Fibroblast of lung (primary cell): ENCODE data around the gene IMPDH1. TPM values are rescaled to one million over a fixed set of nuclear protein-coding genes. Genes with fewer than 3 reads are reported as not detected.

ENCODE experiments used
- DNase-seq, 2 donors: peaks; one replicate each; pipeline versions ENCODE4 v3.0.0 to v3.0.0-alpha.2; 2010; ENCODE audit warnings: low read depth in 2 of 2
- H2AFZ ChIP-seq: 2 replicates; pipeline ENCODE4 v1.5.1; 2012; ENCODE audit warnings: low read length, control low read depth, inconsistent platforms
- H3K27ac ChIP-seq: 2 replicates; pipeline ENCODE4 v1.5.1; 2011; ENCODE audit warnings: low read length, control low read depth; ENCODE audit not compliant: insufficient read depth
- H3K27me3 ChIP-seq: 2 replicates; pipeline ENCODE4 v1.5.1; 2011; ENCODE audit warnings: mild to moderate bottlenecking, low read length; ENCODE audit not compliant: control insufficient read depth, insufficient read depth
- H3K36me3 ChIP-seq: 2 replicates; pipeline ENCODE4 v1.5.1; 2011; ENCODE audit warnings: low read length; ENCODE audit not compliant: control insufficient read depth, insufficient read depth
- H3K4me1 ChIP-seq: 2 replicates; pipeline ENCODE4 v1.5.1; 2011; ENCODE audit warnings: low read length; ENCODE audit not compliant: control insufficient read depth, insufficient read depth; ENCODE audit errors: extremely low read depth
- H3K4me2 ChIP-seq: 2 replicates; pipeline ENCODE4 v1.5.1; 2011; ENCODE audit warnings: low read length, control low read depth; ENCODE audit not compliant: insufficient read depth; ENCODE audit errors: extremely low read depth
- H3K4me3 ChIP-seq, 4 experiments: fragments of 200-600 bp in 1 of 4; sonication (generic) in 1 of 4; replicated peaks in 1 of 4; 2 replicates each; pipeline ENCODE4 v1.5.1; 2011 to 2016; ENCODE audit warnings: low read length in 4 of 4, low read depth in 3 of 4, mild to moderate bottlenecking in 3 of 4, control low read depth in 2 of 4, inconsistent platforms in 1 of 4, mixed read lengths in 1 of 4; ENCODE audit not compliant: insufficient read depth in 1 of 4; ENCODE audit errors: control extremely low read depth in 1 of 4
- H3K79me2 ChIP-seq: 2 replicates; pipeline ENCODE4 v1.5.1; 2012; ENCODE audit warnings: mild to moderate bottlenecking, low read length, inconsistent platforms; ENCODE audit not compliant: control insufficient read depth, insufficient read depth
- H3K9ac ChIP-seq: 2 replicates; pipeline ENCODE4 v1.5.1; 2011; ENCODE audit warnings: mild to moderate bottlenecking, low read length, control low read depth; ENCODE audit not compliant: insufficient read depth
- H3K9me3 ChIP-seq: 2 replicates; pipeline ENCODE4 v1.5.1; 2012; ENCODE audit warnings: low read depth, low read length; ENCODE audit not compliant: control insufficient read depth, insufficient read depth
- H4K20me1 ChIP-seq: 2 replicates; pipeline ENCODE4 v1.5.1; 2011; ENCODE audit warnings: low read length; ENCODE audit not compliant: control insufficient read depth, insufficient read depth; ENCODE audit errors: extremely low read depth
- CTCF ChIP-seq, 2 donors: IDR thresholded peaks in 1 of 2; conservative IDR thresholded peaks in 1 of 2; 1 replicate in 1 of 2; 2 replicates in 1 of 2; pipeline ENCODE4 v1.5.1; 2011 to 2012; ENCODE audit warnings: low read length in 2 of 2, control low read depth in 1 of 2, inconsistent platforms in 1 of 2, low read depth in 1 of 2, mild to moderate bottlenecking in 1 of 2
- EZH2 ChIP-seq: IDR thresholded peaks from 2 replicates; pipeline ENCODE4 v1.5.1; 2012; ENCODE audit warnings: low read length, control low read depth, mild to moderate bottlenecking; ENCODE audit errors: missing control alignments
- polyA plus RNA-seq, 2 donors: library from polyadenylated mRNA; depleted of rRNA in 1 of 2; stranded (reverse) in 1 of 2; unstranded in 1 of 2; fragments of >200 nt; gene quantifications; 2 replicates each; pipeline ENCODE4 v1.2.1, GENCODE V29; 2011 to 2012; ENCODE audit warnings: missing spikeins in 1 of 2
- total RNA-seq: library from RNA; depleted of rRNA; stranded (reverse); fragments of >200 nt; gene quantifications from 2 replicates; pipeline ENCODE4 v1.2.1, GENCODE V29; 2014

The IMPDH1 gene
- total and polyA plus RNA-seq, 2 donors (not counting 1 experiment from before 2014, with no cell fraction given) = 30.2 to 56.5 TPM

GRCh38 chr7:128399991-128400390, 9.8 kb downstream of the IMPDH1 start:
- TF ChIP-seq EZH2 = no peak
- TF ChIP-seq CTCF (conservative IDR thresholded peaks at IDR 0.05 in 1 of 2, IDR thresholded peaks at IDR 0.05 in 1 of 2; ENCODE audit: low read depth in 1 of 2, low read length in 2 of 2) = no peak
- no peak for DNase-seq
- no peaks in the 10 kb centered on the region for H3K9me3 ChIP-seq

GRCh38 chr7:128398841-128399135, 11.0 kb downstream of the IMPDH1 start:
- Histone ChIP-seq H3K27ac (no peak overlapping the region), H3K9me3 (no peaks in the 10 kb centered on the region), H3K79me2 (no peaks in the 10 kb centered on the region), H3K27me3 (no peaks in the 10 kb centered on the region), H3K4me3 (no peak overlapping the region), H2AFZ (no peak overlapping the region), H4K20me1 (no peaks in the 10 kb centered on the region), H3K36me3 (peaks cover 35% of the 10 kb centered on the region), H3K9ac (no peak overlapping the region), H3K4me2 (no peak overlapping the region), H3K4me1 (no peaks in the 10 kb centered on the region)
- no peak for TF ChIP-seq EZH2
- no peak for TF ChIP-seq CTCF (conservative IDR thresholded peaks at IDR 0.05 in 1 of 2, IDR thresholded peaks at IDR 0.05 in 1 of 2; ENCODE audit: low read depth in 1 of 2, low read length in 2 of 2)
- no peak for DNase-seq

More at GRCh38 chr7:128399991-128400390, 9.8 kb downstream of the IMPDH1 start:
- no peaks in the 10 kb centered on the region for H3K27me3 ChIP-seq
- H3K79me2 ChIP-seq = peaks cover 9% of the 10 kb centered on the region
- no peak overlapping the region for H3K4me3 ChIP-seq
- peaks cover 31% of the 10 kb centered on the region for H3K36me3 ChIP-seq
- no peak overlapping the region for H3K4me2 ChIP-seq
- no peaks in the 10 kb centered on the region for H4K20me1 ChIP-seq
- no peak overlapping the region for H2AFZ ChIP-seq
- H3K27ac ChIP-seq = no peak overlapping the region
- peaks cover 3% of the 10 kb centered on the region for H3K4me1 ChIP-seq
- no peak overlapping the region for H3K9ac ChIP-seq

GRCh38 chr7:128398016-128398840, 11.6 kb downstream of the IMPDH1 start:
- Histone ChIP-seq H3K79me2 (no peaks in the 10 kb centered on the region), H3K36me3 (peaks cover 36% of the 10 kb centered on the region), H4K20me1 (no peaks in the 10 kb centered on the region), H3K27me3 (no peaks in the 10 kb centered on the region), H3K4me2 (no peak overlapping the region), H3K27ac (no peak overlapping the region), H3K9me3 (no peaks in the 10 kb centered on the region), H3K4me3 (no peak overlapping the region), H3K9ac (no peak overlapping the region), H3K4me1 (no peaks in the 10 kb centered on the region), H2AFZ (no peak overlapping the region)
- peak in 1 of 2 donors; percentile 46 for DNase-seq
- TF ChIP-seq EZH2 (no peak), CTCF (conservative IDR thresholded peaks at IDR 0.05 in 1 of 2, IDR thresholded peaks at IDR 0.05 in 1 of 2; ENCODE audit: low read depth in 1 of 2, low read length in 2 of 2) (peak; percentile 97 to 98)
